ENCODE data around the gene SOX10.

Gene SOX10

DNA sequence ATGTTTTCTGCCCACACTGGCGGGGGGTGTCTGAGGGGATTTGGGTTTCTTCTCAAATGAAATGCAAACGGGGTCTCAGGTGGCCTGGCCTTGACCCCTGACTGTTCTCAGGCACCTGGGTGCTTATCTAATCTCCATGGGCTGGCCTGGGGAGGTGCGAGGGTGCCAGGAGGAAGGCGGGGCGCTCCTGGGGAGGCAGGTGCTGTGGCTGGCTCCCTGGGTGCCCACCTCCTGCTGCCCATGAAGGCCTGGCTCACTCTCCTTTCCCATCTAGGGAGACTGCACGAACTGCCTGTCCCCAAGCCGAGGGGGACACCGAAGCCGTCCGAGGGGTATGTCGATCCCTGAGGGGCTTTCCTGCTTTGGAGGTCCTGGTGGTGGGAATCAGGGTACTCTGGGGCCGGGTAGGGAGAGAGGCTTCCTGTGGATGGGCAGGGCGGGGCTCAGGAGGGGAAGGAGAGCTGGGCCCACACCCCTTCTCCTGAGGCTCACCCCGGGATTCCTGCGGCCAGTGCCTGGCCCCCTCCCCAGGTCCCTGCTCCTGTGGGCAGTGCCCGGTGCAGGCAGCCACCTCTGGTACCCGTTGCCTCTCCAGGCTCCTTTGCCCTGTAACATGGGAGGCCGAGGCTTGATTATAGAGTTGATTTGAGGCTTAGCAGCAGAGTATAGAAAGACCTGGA lies 59.8 kb downstream of the SOX10 start:
- Histone ChIP-seq H3K27ac (ENCODE audit: extremely low read depth, low read depth, low read length) (no peak overlapping the region), H3K4me3 (ENCODE audit: low read depth, low read length) (no peak overlapping the region), H3K4me1 (ENCODE audit: control insufficient read depth, insufficient read depth, low read length) (no peaks in the 10 kb centered on the region), H3K9me3 (ENCODE audit: control insufficient read depth, insufficient read depth, low read depth, low read length) (no peaks in the 10 kb centered on the region), H3K36me3 (ENCODE audit: control insufficient read depth in 2 of 2, insufficient read depth in 1 of 2, low read length in 2 of 2) (peaks cover 29 to 85% of the 10 kb centered on the region in 2 experiments)
- ChIA-PET POLR2A (interaction anchor here (0.6 to 1.1 kb wide), 3 partner anchors 8 to 121 kb away, joined by 3 to 8 read pairs (median 3); no protein-coding TSS in a partner anchor), CTCF (no interaction called here)
- TF ChIP-seq GLIS1 (tag by site-specific recombination; IDR thresholded peaks at IDR 0.05) (0 out of 2 replicates have a peak, but pooled peaks have one; percentile 6), ZIC2 (tag by site-specific recombination; IDR thresholded peaks at IDR 0.05) (0 out of 2 replicates have a peak, but pooled peaks have one; percentile 29), ZNF777 (tag by site-specific recombination; IDR thresholded peaks at IDR 0.05; ENCODE audit: borderline replicate concordance) (no peak), GLIS2 (tag by site-specific recombination; IDR thresholded peaks at IDR 0.05) (peak; percentile 14; the same call in 1 of the 2 replicates), BCL11B (tag by site-specific recombination; IDR thresholded peaks at IDR 0.05; ENCODE audit: low read depth) (no peak)

GRCh38 chr22:37923927-37924326 lies 60.4 kb downstream of the SOX10 start:
- Histone ChIP-seq H3K36me3 (ENCODE audit: control insufficient read depth in 2 of 2, insufficient read depth in 1 of 2, low read length in 2 of 2) (peaks cover 33 to 84% of the 10 kb centered on the region in 2 experiments), H3K4me1 (ENCODE audit: control insufficient read depth, insufficient read depth, low read length) (no peaks in the 10 kb centered on the region), H3K9me3 (ENCODE audit: control insufficient read depth, insufficient read depth, low read depth, low read length) (no peaks in the 10 kb centered on the region), H3K27ac (ENCODE audit: extremely low read depth, low read depth, low read length) (no peak overlapping the region), H3K4me3 (ENCODE audit: low read depth, low read length) (no peak overlapping the region)
- POLR2A ChIA-PET: interaction anchor here (0.6 to 1.1 kb wide), 3 partner anchors 9 to 1535 kb away, joined by 3 to 8 read pairs (median 5); no protein-coding TSS in a partner anchor
- CTCF ChIA-PET: no interaction called here
- TF ChIP-seq, protein P1, sequence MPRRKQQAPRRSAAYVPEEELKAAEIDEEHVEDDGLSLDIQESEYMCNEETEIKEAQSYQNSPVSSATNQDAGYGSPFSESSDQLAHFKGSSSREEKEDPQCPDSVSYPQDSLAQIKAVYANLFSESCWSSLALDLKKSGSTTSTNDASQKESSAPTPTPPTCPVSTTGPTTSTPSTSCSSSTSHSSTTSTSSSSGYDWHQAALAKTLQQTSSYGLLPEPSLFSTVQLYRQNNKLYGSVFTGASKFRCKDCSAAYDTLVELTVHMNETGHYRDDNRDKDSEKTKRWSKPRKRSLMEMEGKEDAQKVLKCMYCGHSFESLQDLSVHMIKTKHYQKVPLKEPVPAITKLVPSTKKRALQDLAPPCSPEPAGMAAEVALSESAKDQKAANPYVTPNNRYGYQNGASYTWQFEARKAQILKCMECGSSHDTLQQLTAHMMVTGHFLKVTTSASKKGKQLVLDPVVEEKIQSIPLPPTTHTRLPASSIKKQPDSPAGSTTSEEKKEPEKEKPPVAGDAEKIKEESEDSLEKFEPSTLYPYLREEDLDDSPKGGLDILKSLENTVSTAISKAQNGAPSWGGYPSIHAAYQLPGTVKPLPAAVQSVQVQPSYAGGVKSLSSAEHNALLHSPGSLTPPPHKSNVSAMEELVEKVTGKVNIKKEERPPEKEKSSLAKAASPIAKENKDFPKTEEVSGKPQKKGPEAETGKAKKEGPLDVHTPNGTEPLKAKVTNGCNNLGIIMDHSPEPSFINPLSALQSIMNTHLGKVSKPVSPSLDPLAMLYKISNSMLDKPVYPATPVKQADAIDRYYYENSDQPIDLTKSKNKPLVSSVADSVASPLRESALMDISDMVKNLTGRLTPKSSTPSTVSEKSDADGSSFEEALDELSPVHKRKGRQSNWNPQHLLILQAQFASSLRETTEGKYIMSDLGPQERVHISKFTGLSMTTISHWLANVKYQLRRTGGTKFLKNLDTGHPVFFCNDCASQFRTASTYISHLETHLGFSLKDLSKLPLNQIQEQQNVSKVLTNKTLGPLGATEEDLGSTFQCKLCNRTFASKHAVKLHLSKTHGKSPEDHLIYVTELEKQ (tag by site-specific recombination; IDR thresholded peaks at IDR 0.05; ENCODE audit: borderline replicate concordance): no peak
- TF ChIP-seq, protein P2, sequence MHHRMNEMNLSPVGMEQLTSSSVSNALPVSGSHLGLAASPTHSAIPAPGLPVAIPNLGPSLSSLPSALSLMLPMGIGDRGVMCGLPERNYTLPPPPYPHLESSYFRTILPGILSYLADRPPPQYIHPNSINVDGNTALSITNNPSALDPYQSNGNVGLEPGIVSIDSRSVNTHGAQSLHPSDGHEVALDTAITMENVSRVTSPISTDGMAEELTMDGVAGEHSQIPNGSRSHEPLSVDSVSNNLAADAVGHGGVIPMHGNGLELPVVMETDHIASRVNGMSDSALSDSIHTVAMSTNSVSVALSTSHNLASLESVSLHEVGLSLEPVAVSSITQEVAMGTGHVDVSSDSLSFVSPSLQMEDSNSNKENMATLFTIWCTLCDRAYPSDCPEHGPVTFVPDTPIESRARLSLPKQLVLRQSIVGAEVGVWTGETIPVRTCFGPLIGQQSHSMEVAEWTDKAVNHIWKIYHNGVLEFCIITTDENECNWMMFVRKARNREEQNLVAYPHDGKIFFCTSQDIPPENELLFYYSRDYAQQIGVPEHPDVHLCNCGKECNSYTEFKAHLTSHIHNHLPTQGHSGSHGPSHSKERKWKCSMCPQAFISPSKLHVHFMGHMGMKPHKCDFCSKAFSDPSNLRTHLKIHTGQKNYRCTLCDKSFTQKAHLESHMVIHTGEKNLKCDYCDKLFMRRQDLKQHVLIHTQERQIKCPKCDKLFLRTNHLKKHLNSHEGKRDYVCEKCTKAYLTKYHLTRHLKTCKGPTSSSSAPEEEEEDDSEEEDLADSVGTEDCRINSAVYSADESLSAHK (tag by site-specific recombination; IDR thresholded peaks at IDR 0.05): no peak
- TF ChIP-seq ZNF223 (tag by site-specific recombination; IDR thresholded peaks at IDR 0.05) (no peak), ZNF404 (tag by site-specific recombination; IDR thresholded peaks at IDR 0.05) (no peak), ZNF121 (tag by site-specific recombination; IDR thresholded peaks at IDR 0.05) (no peak), ZSCAN16 (tag by site-specific recombination; IDR thresholded peaks at IDR 0.05) (no peak), WT1 (tag by site-specific recombination; IDR thresholded peaks at IDR 0.05) (no peak), ZNF76 (tag by site-specific recombination; IDR thresholded peaks at IDR 0.05; ENCODE audit: borderline replicate concordance, low read depth) (no peak), ZBTB6 (tag by site-specific recombination; IDR thresholded peaks at IDR 0.05) (no peak), REST (tag by site-specific recombination; IDR thresholded peaks at IDR 0.05) (no peak), KLF1 (tag by site-specific recombination; IDR thresholded peaks at IDR 0.05) (no peak)
